CD14-positive monocyte (primary cell): ENCODE measurements around the gene SLC25A21. TPM values are rescaled to one million over a fixed set of nuclear protein-coding genes. Genes with fewer than 3 reads are reported as not detected.

ENCODE experiments used
- DNase-seq, 3 donors: peaks; one replicate each; pipeline ENCODE4 v3.0.0-alpha.2; 2011 to 2022
- H2AFZ ChIP-seq: 2 replicates; pipeline ENCODE4 v1.6.0; 2012; ENCODE audit warnings: mild to moderate bottlenecking, low read depth, low read length, inconsistent platforms; ENCODE audit not compliant: insufficient read depth, poor library complexity, severe bottlenecking
- H3K27ac ChIP-seq, 2 donors: 1 replicate in 1 of 2; 2 replicates in 1 of 2; pipeline ENCODE4 v1.5.1; 2012 to 2013; ENCODE audit warnings: low read length in 2 of 2, control low read depth in 1 of 2, inconsistent platforms in 1 of 2, low read depth in 1 of 2, mild to moderate bottlenecking in 1 of 2
- H3K27me3 ChIP-seq, 2 donors: one replicate each; pipeline versions ENCODE4 v1.6.0 to v1.6.1; 2011 to 2013; ENCODE audit warnings: low read length in 2 of 2; ENCODE audit not compliant: control insufficient read depth in 2 of 2, insufficient read depth in 2 of 2
- H3K36me3 ChIP-seq, 2 donors: replicated peaks in 1 of 2; 1 replicate in 1 of 2; 2 replicates in 1 of 2; pipeline versions ENCODE4 v1.5.1 to v1.6.1; 2012 to 2013; ENCODE audit warnings: low read length in 2 of 2, control low read depth in 1 of 2, inconsistent platforms in 1 of 2, mild to moderate bottlenecking in 1 of 2; ENCODE audit not compliant: insufficient read depth in 2 of 2, control insufficient read depth in 1 of 2
- H3K4me1 ChIP-seq, 2 donors: 1 replicate in 1 of 2; 2 replicates in 1 of 2; pipeline versions ENCODE4 v1.5.1 to v1.6.1; 2012 to 2013; ENCODE audit warnings: low read length in 2 of 2, control low read depth in 1 of 2, inconsistent platforms in 1 of 2, mild to moderate bottlenecking in 1 of 2, moderate library complexity in 1 of 2; ENCODE audit not compliant: insufficient read depth in 2 of 2, control insufficient read depth in 1 of 2
- H3K4me2 ChIP-seq: replicated peaks from 2 replicates; pipeline ENCODE3; 2012; ENCODE audit warnings: low read length, moderate library complexity, mild to moderate bottlenecking; ENCODE audit not compliant: poor library complexity, severe bottlenecking; ENCODE audit errors: extremely low read depth
- H3K4me3 ChIP-seq, 3 experiments: fragments of 200-600 bp in 1 of 3; sonication (generic) in 1 of 3; replicated peaks in 1 of 3; 1 replicate in 2 of 3; 2 replicates in 1 of 3; pipeline ENCODE4 v1.5.1; 2011 to 2013; ENCODE audit warnings: low read length in 3 of 3, mild to moderate bottlenecking in 3 of 3, control low read depth in 2 of 3, low read depth in 2 of 3, inconsistent platforms in 1 of 3, moderate library complexity in 1 of 3
- H3K79me2 ChIP-seq: 2 replicates; pipeline ENCODE4 v1.6.0; 2012; ENCODE audit warnings: mild to moderate bottlenecking, control low read depth, inconsistent platforms, low read length, moderate library complexity; ENCODE audit not compliant: insufficient read depth
- H3K9ac ChIP-seq: 2 replicates; pipeline ENCODE4 v1.6.0; 2017; ENCODE audit warnings: low read length, mild to moderate bottlenecking; ENCODE audit not compliant: insufficient read depth, poor library complexity, severe bottlenecking
- H3K9me3 ChIP-seq, 2 donors: replicated peaks in 1 of 2; 1 replicate in 1 of 2; 2 replicates in 1 of 2; pipeline versions ENCODE4 v1.5.1 to v1.6.1; 2012 to 2013; ENCODE audit warnings: low read length in 2 of 2, control low read depth in 1 of 2; ENCODE audit not compliant: control insufficient read depth in 1 of 2, insufficient read depth in 1 of 2
- H4K20me1 ChIP-seq: 2 replicates; pipeline ENCODE4 v1.6.0; 2012; ENCODE audit warnings: mild to moderate bottlenecking, low read length, control low read depth, moderate library complexity; ENCODE audit not compliant: insufficient read depth
- H3K27ac Mint-ChIP-seq, 7 donors: one replicate each; pipeline ENCODE4 v1.8.0; 2020; ENCODE audit warnings: mild to moderate bottlenecking in 7 of 7, mixed read lengths in 7 of 7, moderate library complexity in 6 of 7, inconsistent platforms in 2 of 7
- H3K27me3 Mint-ChIP-seq, 3 donors: one replicate each; pipeline ENCODE4 v1.8.0; 2021 to 2022; ENCODE audit warnings: low read depth in 3 of 3, mild to moderate bottlenecking in 3 of 3, mixed read lengths in 3 of 3, moderate library complexity in 3 of 3, inconsistent platforms in 1 of 3
- H3K36me3 Mint-ChIP-seq, 2 donors: one replicate each; pipeline ENCODE4 v1.8.0; 2020; ENCODE audit warnings: mixed read lengths in 2 of 2, inconsistent platforms in 1 of 2, mild to moderate bottlenecking in 1 of 2
- H3K4me1 Mint-ChIP-seq: one replicate; pipeline ENCODE4 v1.8.0; 2020; ENCODE audit warnings: mild to moderate bottlenecking, mixed read lengths
- H3K4me3 Mint-ChIP-seq, 2 donors: one replicate each; pipeline ENCODE4 v1.8.0; 2020; ENCODE audit warnings: mild to moderate bottlenecking in 2 of 2, mixed read lengths in 2 of 2, moderate library complexity in 1 of 2
- H3K9me3 Mint-ChIP-seq, 7 donors: one replicate each; pipeline ENCODE4 v1.8.0; 2020 to 2022; ENCODE audit warnings: mixed read lengths in 7 of 7, mild to moderate bottlenecking in 6 of 7, moderate library complexity in 6 of 7, inconsistent platforms in 2 of 7
- CTCF ChIP-seq: fragments of 200-600 bp; IDR thresholded peaks from one replicate; pipeline ENCODE4 v1.8.0; 2022; ENCODE audit warnings: antibody characterized with exemption, mild to moderate bottlenecking
- WGBS: methylation state at CpG from one replicate; pipeline ENCODE4 v1.1.5; 2013; ENCODE audit warnings: missing lambda C conversion rate; ENCODE audit not compliant: insufficient coverage; 5-methylcytosine and 5-hydroxymethylcytosine counted together
- intact Hi-C, 2 donors: fragments of 100-400 bp; cut with micrococcal nuclease; formaldehyde crosslinking; loops; one replicate each; pipeline versions ENCODE4 v1.15.0 to v1.15.1; 2023
- polyA plus RNA-seq, 3 donors: library from polyadenylated mRNA; depleted of rRNA in 1 of 3; unstranded in 2 of 3; stranded (reverse) in 1 of 3; fragments of 300-500 nt in 2 of 3; fragments of >200 nt in 1 of 3; fragmentation: Illumina TruSeq in 2 of 3; gene quantifications; 1 replicate in 2 of 3; 2 replicates in 1 of 3; pipeline ENCODE4 v1.2.3, GENCODE V29; 2012 to 2021

The SLC25A21 gene
- polyA plus RNA-seq, 3 donors: not detected

GRCh38 chr14:36818794-36819384 is 353.5 kb downstream of the SLC25A21 start:
- H3K27me3 Mint-ChIP-seq: peaks cover 0 to 2% (median 0%) of the 10 kb centered on the region in 3 donors
- no peak overlapping the region for H3K4me2 ChIP-seq
- peaks cover 0 to 5% (median 0%) of the 10 kb centered on the region in 7 donors for H3K9me3 Mint-ChIP-seq
- no peaks in the 10 kb centered on the region for H3K9me3 ChIP-seq
- H3K27ac Mint-ChIP-seq: no peak overlapping the region
- no peak overlapping the region for H2AFZ ChIP-seq
- WGBS: 28% methylated on average over 2 of the region's 2 CpGs
- no peaks in the 10 kb centered on the region for H3K79me2 ChIP-seq
- H3K4me3 Mint-ChIP-seq: no peak overlapping the region
- no peaks in the 10 kb centered on the region for H3K4me1 ChIP-seq
- no peak for TF ChIP-seq CTCF
- no peaks in the 10 kb centered on the region for H3K36me3 ChIP-seq
- no peak overlapping the region for H3K27ac ChIP-seq
- H4K20me1 ChIP-seq: no peaks in the 10 kb centered on the region
- no peak overlapping the region for H3K9ac ChIP-seq
- H3K27me3 ChIP-seq: no peaks in the 10 kb centered on the region
- intact Hi-C loops: no loop called here
- H3K4me1 Mint-ChIP-seq: no peaks in the 10 kb centered on the region
- no peak for DNase-seq
- H3K4me3 ChIP-seq: no peak overlapping the region
- no peaks in the 10 kb centered on the region for H3K36me3 Mint-ChIP-seq

- Mint-ChIP-seq H3K27ac (no peak overlapping the region), H3K9me3 (peaks cover 0 to 5% (median 0%) of the 10 kb centered on the region in 7 donors), H3K36me3 (no peaks in the 10 kb centered on the region), H3K27me3 (no peaks in the 10 kb centered on the region), H3K4me3 (no peak overlapping the region), H3K4me1 (no peaks in the 10 kb centered on the region)
- intact Hi-C loops: no loop called here
- no peaks in the 10 kb centered on the region for H3K79me2 ChIP-seq
- no CpG with 5 or more reads among the region's 2 CpGs for WGBS
- H2AFZ ChIP-seq: no peak overlapping the region
- H3K9ac ChIP-seq: no peak overlapping the region
- no peak overlapping the region for H3K4me3 ChIP-seq
- H3K4me2 ChIP-seq: no peak overlapping the region
- TF ChIP-seq CTCF: no peak
- H3K27me3 ChIP-seq: no peaks in the 10 kb centered on the region
- no peaks in the 10 kb centered on the region for H4K20me1 ChIP-seq
- no peak overlapping the region for H3K27ac ChIP-seq
- H3K9me3 ChIP-seq: no peaks in the 10 kb centered on the region
- no peaks in the 10 kb centered on the region for H3K36me3 ChIP-seq
- H3K4me1 ChIP-seq: no peaks in the 10 kb centered on the region
- no peak for DNase-seq
Observed at GRCh38 chr14:36818246-36818645, 354.2 kb downstream of the SLC25A21 start.
